ENCODE measurements around the gene GSG1L2.

Gene GSG1L2

GRCh38 chr17:9821921-9822320 is at the start of gene GSG1L2:
GSG1L2 (minus strand) TSS chr17:9822079; CDS start chr17:9822071, 8 bp downstream.
- DNase-seq: no peak

GRCh38 chr17:9868552-9868951 is 46.7 kb upstream of the GSG1L2 start:
- DNase-seq: no peak

- DNase-seq: no peak
These were observed 43.7 kb upstream of the GSG1L2 start for GRCh38 chr17:9865586-9865985.

- DNase-seq: no peak
These were observed 41.1 kb upstream of the GSG1L2 start for GRCh38 chr17:9862949-9863348.

GRCh38 chr17:9862220-9862619 is 40.3 kb upstream of the GSG1L2 start:
- DNase-seq: no peak

GRCh38 chr17:9860851-9861250 is 39.0 kb upstream of the GSG1L2 start:
- no peak for DNase-seq

GRCh38 chr17:9859781-9860180 is 37.9 kb upstream of the GSG1L2 start:
- no peak for DNase-seq

GRCh38 chr17:9855036-9855435 is 33.2 kb upstream of the GSG1L2 start:
- DNase-seq: no peak

GRCh38 chr17:9854255-9854654 is 32.4 kb upstream of the GSG1L2 start:
- DNase-seq: no peak

- no peak for DNase-seq
These were observed 28.3 kb upstream of the GSG1L2 start for GRCh38 chr17:9850151-9850550.

GRCh38 chr17:9845306-9845705 is 23.4 kb upstream of the GSG1L2 start:
- DNase-seq: no peak

- DNase-seq: no peak
These were observed 22.3 kb upstream of the GSG1L2 start for GRCh38 chr17:9844153-9844552.

GRCh38 chr17:9843152-9844010 is 21.5 kb upstream of the GSG1L2 start:
- DNase-seq: no peak

GRCh38 chr17:9842057-9842758 is 20.3 kb upstream of the GSG1L2 start:
- DNase-seq: no peak

GRCh38 chr17:9839433-9839832 is 17.6 kb upstream of the GSG1L2 start:
- DNase-seq: no peak

GRCh38 chr17:9837551-9838471 is 15.9 kb upstream of the GSG1L2 start:
- DNase-seq: no peak

GRCh38 chr17:9833922-9834321 is 12.0 kb upstream of the GSG1L2 start:
- no peak for DNase-seq

- no peak for DNase-seq
These were observed 8.8 kb upstream of the GSG1L2 start for GRCh38 chr17:9830711-9831110.

- DNase-seq: no peak
These were observed 7.5 kb upstream of the GSG1L2 start for GRCh38 chr17:9829343-9829742.

- no peak for DNase-seq
These were observed 6.7 kb upstream of the GSG1L2 start for GRCh38 chr17:9828296-9829295.

- no peak for DNase-seq
These were observed 3.8 kb upstream of the GSG1L2 start, which contains the start of gene GLP2R for GRCh38 chr17:9825641-9826150. GLP2R (plus strand) TSS chr17:9825924; CDS start chr17:9826064, 140 bp downstream.

Data from activated CD4-positive, CD25-positive, alpha-beta regulatory T cell treated with anti-CD3 and anti-CD28 coated beads, Interleukin-2, amount 50 U/mL, for 72 hours (primary cell).